DOHH2 (cell line): Measurements from ENCODE around the gene CRK.

Experiments
- H3F3A ChIP-seq: fragments of 200-600 bp; sonication (generic), shearing (Covaris generic); 2 replicates; pipeline ENCODE4 v1.6.0; 2016; ENCODE audit warnings: antibody characterized with exemption, mild to moderate bottlenecking; ENCODE audit not compliant: control insufficient read depth, insufficient read depth
- H3K27ac ChIP-seq: fragments of 200-600 bp; sonication (generic); 2 replicates; pipeline ENCODE4 v1.5.1; 2014; ENCODE audit warnings: low read depth, mild to moderate bottlenecking, low read length, moderate library complexity
- H3K27me3 ChIP-seq: fragments of 200-600 bp; sonication (generic); 2 replicates; pipeline ENCODE4 v1.6.1; 2014; ENCODE audit warnings: mild to moderate bottlenecking, low read length, mixed read lengths; ENCODE audit not compliant: control insufficient read depth
- H3K36me3 ChIP-seq: fragments of 200-600 bp; sonication (generic); 2 replicates; pipeline ENCODE4 v1.6.1; 2014; ENCODE audit warnings: mild to moderate bottlenecking, low read length, moderate library complexity, mixed read lengths; ENCODE audit not compliant: control insufficient read depth
- H3K4me1 ChIP-seq: fragments of 200-600 bp; sonication (generic); 2 replicates; pipeline ENCODE4 v1.6.1; 2014; ENCODE audit warnings: mild to moderate bottlenecking, low read length, mixed read lengths; ENCODE audit not compliant: control insufficient read depth
- H3K4me2 ChIP-seq: fragments of 200-600 bp; sonication (generic); 2 replicates; pipeline ENCODE4 v1.6.0; 2014; ENCODE audit warnings: mild to moderate bottlenecking, low read length, moderate library complexity
- H3K4me3 ChIP-seq: fragments of 200-600 bp; sonication (generic); 2 replicates; pipeline ENCODE4 v1.5.1; 2014; ENCODE audit warnings: mild to moderate bottlenecking, low read length, mixed read lengths
- H3K79me2 ChIP-seq: fragments of 200-600 bp; sonication (generic); 2 replicates; pipeline ENCODE4 v1.6.1; 2014; ENCODE audit warnings: mild to moderate bottlenecking, low read length, mixed read lengths; ENCODE audit not compliant: control insufficient read depth
- H3K9me2 ChIP-seq: fragments of 200-600 bp; sonication (generic); replicated peaks from 2 replicates; pipeline ENCODE4 v1.6.1; 2014; ENCODE audit warnings: mild to moderate bottlenecking, low read length, mixed read lengths; ENCODE audit not compliant: control insufficient read depth
- H3K9me3 ChIP-seq: fragments of 200-600 bp; sonication (generic); 2 replicates; pipeline ENCODE4 v1.6.1; 2014; ENCODE audit warnings: antibody characterized with exemption, low read length, mixed read lengths; ENCODE audit not compliant: control insufficient read depth, insufficient read depth
- H4K20me1 ChIP-seq: fragments of 200-600 bp; sonication (generic); 2 replicates; pipeline ENCODE4 v1.6.0; 2014; ENCODE audit warnings: low read depth, mild to moderate bottlenecking, antibody characterized with exemption, low read length, moderate library complexity; ENCODE audit not compliant: control insufficient read depth, insufficient read depth
- EZH2phosphoT487 ChIP-seq: fragments of 200-600 bp; sonication (generic); IDR thresholded peaks from 2 replicates; pipeline ENCODE4 v1.6.1; 2017; ENCODE audit warnings: borderline replicate concordance, mild to moderate bottlenecking, antibody characterized with exemption, low read length, moderate library complexity, mixed read lengths
- TF ChIP-seq, protein P1 (sequence below): fragments of 200-600 bp; sonication (generic); IDR thresholded peaks from one replicate; pipeline ENCODE4 v1.5.1; 2014; ENCODE audit warnings: antibody characterized with exemption, mild to moderate bottlenecking, low read depth, low read length; ENCODE audit not compliant: poor library complexity, severe bottlenecking

CRK gene

DNA sequence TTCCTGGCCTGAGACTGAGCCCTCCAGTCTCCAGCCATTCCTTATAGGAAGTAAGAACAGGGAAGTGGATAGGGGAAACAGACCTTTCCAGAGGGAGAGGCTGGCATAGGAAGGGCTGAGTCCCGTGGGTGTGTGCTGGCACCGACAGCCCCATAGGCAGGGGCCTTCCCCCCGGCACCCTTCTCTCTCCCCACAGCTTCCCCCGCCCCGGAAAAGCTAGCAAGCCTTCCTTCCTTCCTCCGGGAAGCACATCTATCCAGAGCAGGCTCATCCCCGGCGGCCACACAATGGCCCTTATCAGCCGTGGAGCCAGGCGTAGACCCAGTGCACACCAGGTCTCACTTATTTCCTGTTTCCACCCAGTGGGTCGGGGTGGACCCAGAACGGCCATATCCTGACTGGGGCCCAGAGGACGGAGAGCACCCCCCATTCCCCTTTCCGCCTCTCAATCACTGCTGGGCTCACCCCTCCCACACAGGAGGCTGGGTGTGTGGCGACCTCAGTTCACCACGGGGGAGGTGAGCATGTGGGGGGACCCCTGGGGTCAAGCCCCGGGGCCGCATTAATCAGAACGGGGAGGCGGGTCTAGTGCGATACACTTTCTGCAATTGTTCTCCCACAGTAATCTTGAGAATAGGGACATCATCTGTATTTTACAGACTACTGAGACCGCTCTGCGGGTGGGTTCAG lies 37.4 kb upstream of the CRK start:
- Histone ChIP-seq H3K9me3 (no peaks in the 10 kb centered on the region), H3K4me1 (peaks cover 38% of the 10 kb centered on the region), H4K20me1 (no peaks in the 10 kb centered on the region), H3K4me2 (no peak overlapping the region), H3F3A (peaks cover 5% of the 10 kb centered on the region; the same call in 1 of the 2 replicates), H3K36me3 (no peaks in the 10 kb centered on the region), H3K27ac (no peak overlapping the region), H3K27me3 (peaks cover 12% of the 10 kb centered on the region), H3K79me2 (no peaks in the 10 kb centered on the region), H3K4me3 (no peak overlapping the region), H3K9me2 (no peaks in the 10 kb centered on the region)
- no peak for TF ChIP-seq EZH2phosphoT487
- TF ChIP-seq, protein P1, sequence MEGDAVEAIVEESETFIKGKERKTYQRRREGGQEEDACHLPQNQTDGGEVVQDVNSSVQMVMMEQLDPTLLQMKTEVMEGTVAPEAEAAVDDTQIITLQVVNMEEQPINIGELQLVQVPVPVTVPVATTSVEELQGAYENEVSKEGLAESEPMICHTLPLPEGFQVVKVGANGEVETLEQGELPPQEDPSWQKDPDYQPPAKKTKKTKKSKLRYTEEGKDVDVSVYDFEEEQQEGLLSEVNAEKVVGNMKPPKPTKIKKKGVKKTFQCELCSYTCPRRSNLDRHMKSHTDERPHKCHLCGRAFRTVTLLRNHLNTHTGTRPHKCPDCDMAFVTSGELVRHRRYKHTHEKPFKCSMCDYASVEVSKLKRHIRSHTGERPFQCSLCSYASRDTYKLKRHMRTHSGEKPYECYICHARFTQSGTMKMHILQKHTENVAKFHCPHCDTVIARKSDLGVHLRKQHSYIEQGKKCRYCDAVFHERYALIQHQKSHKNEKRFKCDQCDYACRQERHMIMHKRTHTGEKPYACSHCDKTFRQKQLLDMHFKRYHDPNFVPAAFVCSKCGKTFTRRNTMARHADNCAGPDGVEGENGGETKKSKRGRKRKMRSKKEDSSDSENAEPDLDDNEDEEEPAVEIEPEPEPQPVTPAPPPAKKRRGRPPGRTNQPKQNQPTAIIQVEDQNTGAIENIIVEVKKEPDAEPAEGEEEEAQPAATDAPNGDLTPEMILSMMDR: no peak

DNA sequence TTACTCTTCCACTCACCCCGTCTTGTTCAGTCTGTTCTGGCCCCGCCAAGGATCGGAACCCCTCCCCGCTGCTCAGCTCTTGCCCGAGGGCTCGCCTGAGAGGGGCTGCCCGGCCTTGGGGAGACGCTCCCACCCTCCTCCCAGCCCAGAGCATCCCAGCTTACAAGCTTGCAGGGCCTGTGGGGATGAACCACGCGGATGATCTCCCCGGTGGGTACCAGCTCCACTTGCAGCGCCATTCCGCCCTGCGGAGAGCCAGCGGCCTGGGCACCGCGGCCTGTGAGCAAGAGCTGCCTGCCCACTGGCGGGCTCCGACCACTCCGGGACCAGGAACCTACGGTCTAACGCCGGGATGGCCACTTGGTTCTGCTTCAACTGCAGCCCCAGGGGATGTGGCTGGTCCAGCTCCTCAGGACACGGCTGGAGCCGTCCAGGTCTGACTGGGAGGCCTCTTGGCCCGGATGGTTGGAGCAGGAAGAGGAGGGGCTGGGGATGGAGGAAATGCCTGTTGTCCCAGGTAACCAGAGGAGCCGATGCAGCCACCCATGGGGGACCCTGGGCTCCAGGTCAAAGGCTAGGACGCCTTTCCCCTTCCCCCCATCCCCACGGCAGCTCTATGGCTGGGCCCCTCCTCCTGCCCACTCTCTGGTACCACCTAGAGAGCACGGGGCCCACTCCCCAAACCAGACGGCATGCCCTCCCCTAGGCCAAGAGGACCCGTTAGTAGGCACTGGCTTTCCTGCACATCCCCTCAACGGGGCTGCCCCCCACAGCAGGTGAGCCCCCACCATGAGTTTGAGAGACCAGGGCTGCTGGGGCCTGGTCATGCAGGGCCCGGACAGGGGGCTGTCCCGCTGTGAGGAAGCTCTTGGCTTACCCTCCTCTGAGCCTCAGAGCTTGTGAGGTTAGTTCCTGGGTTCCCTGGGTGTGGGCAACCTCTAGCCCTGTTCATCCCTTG lies 36.5 kb upstream of the CRK start, which contains the start of gene MYO1C:
Gene MYO1C, minus strand, starts transcription at position 438 of the 958 bp plus-strand sequence. Its CDS starts 199 bp downstream, at position 239.
- H3K27me3 ChIP-seq: peaks cover 12% of the 10 kb centered on the region
- no peaks in the 10 kb centered on the region for H3K9me2 ChIP-seq
- H3K27ac ChIP-seq: no peak within 1 kb of the TSS
- H3K4me1 ChIP-seq: peaks cover 46% of the 10 kb centered on the region
- no peaks in the 10 kb centered on the region for H3K9me3 ChIP-seq
- H4K20me1 ChIP-seq: no peaks in the 10 kb centered on the region
- peak within 1 kb of the TSS; percentile 75 for H3K4me3 ChIP-seq
- H3F3A ChIP-seq: peaks cover 7% of the 10 kb centered on the region; the same call in 1 of the 2 replicates
- no peaks in the 10 kb centered on the region for H3K36me3 ChIP-seq
- H3K79me2 ChIP-seq: no peaks in the 10 kb centered on the region
- H3K4me2 ChIP-seq: peak within 1 kb of the TSS; percentile 85
- TF ChIP-seq, protein P1: no peak
- no peak for TF ChIP-seq EZH2phosphoT487

DNA sequence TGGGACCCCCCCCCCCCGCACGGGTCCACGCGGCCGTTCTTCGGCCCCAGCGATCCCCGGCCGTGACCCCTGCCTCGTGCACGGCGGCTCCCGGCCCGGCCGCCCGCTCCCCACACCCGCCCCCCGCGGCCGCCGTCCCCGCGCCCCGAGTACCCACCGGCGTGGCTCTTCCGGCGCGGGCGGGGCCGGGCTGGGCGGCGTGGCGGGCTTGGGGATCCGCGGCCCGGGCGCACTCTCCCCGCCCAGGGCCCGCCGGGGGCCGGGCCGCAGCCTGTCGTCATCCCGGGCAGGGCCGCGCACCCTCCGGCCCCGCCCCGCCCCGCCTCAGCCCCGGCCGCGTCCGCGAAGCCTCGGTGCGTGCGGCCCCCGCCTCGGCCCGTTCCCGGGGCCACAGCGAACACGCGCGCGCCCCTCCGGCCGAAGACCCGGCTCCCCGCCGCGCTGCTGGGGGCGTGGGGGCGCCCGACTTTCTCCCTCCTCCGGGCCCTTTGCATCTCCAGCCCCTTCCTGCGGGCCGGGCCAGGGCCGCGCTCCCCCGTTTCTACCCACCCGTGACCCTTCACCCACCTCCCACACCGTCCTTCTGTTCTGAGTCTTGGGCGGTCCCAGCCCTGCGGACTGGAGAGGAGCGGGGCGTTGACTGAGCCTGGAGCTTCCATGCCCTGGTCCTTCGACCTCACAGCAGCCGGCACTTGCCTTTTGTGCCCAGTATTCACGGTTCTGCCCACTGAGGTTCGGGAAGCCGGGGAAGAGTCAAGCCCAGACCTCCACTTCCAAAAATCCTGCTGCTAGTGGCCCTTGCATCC lies 35.6 kb upstream of the CRK start:
- Histone ChIP-seq H3K36me3 (no peaks in the 10 kb centered on the region), H3F3A (peaks cover 14% of the 10 kb centered on the region), H3K79me2 (no peaks in the 10 kb centered on the region), H3K27ac (peak overlapping the region; percentile 49; the same call in 1 of the 2 replicates), H4K20me1 (no peaks in the 10 kb centered on the region), H3K27me3 (peaks cover 12% of the 10 kb centered on the region), H3K4me3 (peak overlapping the region; percentile 88), H3K9me3 (no peaks in the 10 kb centered on the region), H3K4me2 (peak overlapping the region; percentile 85), H3K9me2 (no peaks in the 10 kb centered on the region), H3K4me1 (peaks cover 54% of the 10 kb centered on the region)
- TF ChIP-seq EZH2phosphoT487: no peak
- TF ChIP-seq, protein P1: no peak
